C4-2B (cell line): ENCODE data around the gene FRMD4B.

Experiments
- ZFX ChIP-seq: fragments of 450-650 bp; IDR thresholded peaks from 2 replicates; pipeline ENCODE4 v1.6.1; 2017
- TF ChIP-seq, protein P1 (sequence below): fragments of 450-650 bp; conservative IDR thresholded peaks from 2 replicates; pipeline ENCODE4 v1.5.1; 2017; ENCODE audit warnings: mild to moderate bottlenecking

DNA sequence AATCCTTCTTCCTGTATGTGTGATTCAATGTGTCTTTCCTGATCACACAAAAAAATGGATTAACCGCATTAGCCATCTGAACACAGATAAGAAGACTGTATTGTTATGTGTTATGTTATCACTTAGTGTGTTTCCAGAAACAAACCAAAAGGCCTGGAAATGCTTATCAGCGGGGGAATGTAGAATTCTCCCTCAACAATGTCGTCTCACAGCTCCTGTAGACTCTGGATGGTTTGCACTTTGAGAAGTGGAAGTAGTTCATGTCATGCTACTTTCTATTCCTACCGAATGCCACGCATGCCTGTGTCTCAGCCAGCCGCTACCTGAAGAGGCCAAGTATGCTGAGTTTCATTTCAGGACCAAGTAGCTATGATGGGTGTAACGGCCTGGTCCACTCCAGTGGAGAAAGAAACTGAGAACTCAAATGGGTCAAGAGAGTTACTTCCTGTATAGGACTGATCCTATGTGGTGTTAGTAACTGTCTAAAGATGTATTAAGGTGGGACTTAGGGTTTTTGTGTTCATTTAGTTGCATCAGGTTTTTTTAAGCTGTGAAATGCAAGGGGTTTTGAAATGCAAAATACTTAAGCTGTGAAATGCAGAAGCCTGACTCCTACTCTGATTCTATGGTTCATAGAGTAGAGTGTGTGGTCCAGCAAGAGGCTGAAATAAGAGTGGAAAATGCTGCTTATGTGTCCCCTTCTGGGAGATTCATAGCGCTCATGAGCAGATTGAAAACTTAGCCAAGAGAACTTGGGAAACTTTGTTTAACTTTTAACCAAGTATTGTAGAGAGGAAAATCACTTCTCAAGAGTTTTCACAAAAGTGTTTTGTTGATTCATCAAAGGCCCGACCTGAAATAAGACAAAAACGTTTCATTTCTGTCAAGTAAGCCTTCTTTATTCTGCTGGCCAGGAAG, 145.0 kb downstream of the FRMD4B start:
- TF ChIP-seq, protein P1, sequence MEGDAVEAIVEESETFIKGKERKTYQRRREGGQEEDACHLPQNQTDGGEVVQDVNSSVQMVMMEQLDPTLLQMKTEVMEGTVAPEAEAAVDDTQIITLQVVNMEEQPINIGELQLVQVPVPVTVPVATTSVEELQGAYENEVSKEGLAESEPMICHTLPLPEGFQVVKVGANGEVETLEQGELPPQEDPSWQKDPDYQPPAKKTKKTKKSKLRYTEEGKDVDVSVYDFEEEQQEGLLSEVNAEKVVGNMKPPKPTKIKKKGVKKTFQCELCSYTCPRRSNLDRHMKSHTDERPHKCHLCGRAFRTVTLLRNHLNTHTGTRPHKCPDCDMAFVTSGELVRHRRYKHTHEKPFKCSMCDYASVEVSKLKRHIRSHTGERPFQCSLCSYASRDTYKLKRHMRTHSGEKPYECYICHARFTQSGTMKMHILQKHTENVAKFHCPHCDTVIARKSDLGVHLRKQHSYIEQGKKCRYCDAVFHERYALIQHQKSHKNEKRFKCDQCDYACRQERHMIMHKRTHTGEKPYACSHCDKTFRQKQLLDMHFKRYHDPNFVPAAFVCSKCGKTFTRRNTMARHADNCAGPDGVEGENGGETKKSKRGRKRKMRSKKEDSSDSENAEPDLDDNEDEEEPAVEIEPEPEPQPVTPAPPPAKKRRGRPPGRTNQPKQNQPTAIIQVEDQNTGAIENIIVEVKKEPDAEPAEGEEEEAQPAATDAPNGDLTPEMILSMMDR, result no peak
- no peak for TF ChIP-seq ZFX
